D721Med (cell line): Measurements from ENCODE around the gene ROCK1.

Source experiments
- DNase-seq: peaks from one replicate; pipeline ENCODE4 v3.0.0; 2011; ENCODE audit warnings: low spot score; ENCODE audit not compliant: insufficient read length
- FAIRE-seq: peaks from 2 replicates; lab custom pipeline; 2011; peaks lifted over from hg19 to GRCh38; lab: Jason Lieb, UNC
- CTCF ChIP-seq: IDR thresholded peaks from 2 replicates; pipeline ENCODE4 v1.5.1; 2012; ENCODE audit warnings: mild to moderate bottlenecking, control low read depth; ENCODE audit not compliant: insufficient read depth; ENCODE audit errors: missing control alignments

ROCK1 gene

DNA sequence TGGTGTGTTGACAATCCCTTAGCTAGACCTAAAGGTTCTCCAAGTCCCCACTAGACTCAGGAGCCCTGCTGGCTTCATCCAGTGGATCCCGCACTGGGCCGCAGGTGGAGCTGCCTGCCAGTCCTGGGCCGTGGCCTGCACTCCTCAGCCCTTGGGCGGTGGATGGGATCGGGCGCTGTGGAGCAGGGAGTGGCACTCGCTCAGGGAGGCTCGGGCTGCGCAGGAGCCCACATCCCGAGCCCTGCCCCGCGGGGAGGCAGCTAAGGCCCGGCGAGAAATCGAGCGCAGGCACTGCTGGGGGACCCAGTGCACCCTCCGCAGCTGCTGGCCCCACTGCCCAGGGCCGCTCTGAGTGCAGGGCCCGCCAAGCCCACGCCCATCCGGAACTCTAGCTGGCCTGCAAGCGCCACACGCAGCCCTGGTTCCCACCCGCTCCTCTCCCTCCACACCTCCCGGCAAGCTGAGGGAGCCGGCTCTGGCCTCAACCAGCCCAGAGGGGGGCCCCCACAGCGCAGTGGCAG, 20.8 kb upstream of the ROCK1 start:
- no peak for TF ChIP-seq CTCF
- FAIRE-seq (no peak), DNase-seq (no peak)

- no peak for TF ChIP-seq CTCF
- DNase-seq, result no peak
- no peak for FAIRE-seq
Observed at GRCh38 chr18:21131698-21132227, 20.1 kb upstream of the ROCK1 start.

GRCh38 chr18:21129566-21130216, 18.1 kb upstream of the ROCK1 start:
- no peak for FAIRE-seq
- no peak for DNase-seq
- TF ChIP-seq CTCF, result no peak

DNA sequence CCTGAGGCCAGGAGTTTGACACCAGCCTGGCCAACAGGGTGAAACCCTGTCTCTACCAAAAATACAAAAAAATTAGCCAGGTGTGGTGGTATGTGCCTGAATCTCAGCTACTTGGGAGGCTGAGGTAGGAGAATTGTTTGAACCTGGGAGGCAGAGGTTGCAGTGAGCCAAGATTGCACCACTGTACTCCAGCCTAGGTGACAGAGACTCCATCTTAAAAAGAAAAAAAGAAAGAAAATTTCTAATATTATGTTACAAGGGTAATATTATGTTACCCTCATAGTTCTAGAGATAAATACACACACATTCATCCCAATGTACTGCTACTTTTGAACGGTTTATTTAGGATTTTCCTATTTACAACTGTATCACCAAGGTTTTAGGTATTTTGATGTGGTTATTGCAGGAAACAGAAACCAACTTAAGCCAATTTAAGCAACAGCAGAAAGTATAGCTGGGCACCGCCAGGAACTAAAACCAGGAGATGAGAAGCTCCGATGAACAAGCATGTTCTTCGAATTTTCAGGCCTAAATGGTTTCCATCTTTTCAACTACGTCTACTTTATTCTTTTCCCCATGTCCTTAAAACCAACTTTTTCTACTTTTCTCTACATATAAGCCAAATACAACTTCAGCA, 11.8 kb upstream of the ROCK1 start:
- DNase-seq (no peak), FAIRE-seq (no peak)
- no peak for TF ChIP-seq CTCF

DNA sequence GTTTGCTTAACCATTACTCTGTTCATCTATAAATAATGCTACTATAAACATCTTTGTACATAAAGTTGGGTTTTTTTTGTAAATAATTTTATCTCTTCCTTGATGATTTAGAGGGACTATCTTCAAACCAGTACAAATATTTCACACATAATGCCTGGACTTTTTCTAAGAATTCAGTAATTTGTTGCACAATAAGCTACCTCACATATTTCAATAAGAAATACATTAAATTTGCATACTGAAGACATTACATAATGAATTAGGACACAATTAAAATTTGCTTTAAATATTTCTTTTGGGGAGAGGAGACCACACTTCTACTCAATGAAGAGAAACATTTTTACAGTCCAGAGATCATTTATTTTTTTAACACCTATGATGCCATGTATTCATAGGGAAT, 7.2 kb upstream of the ROCK1 start:
- FAIRE-seq (no peak), DNase-seq (no peak)
- TF ChIP-seq CTCF, result no peak

DNA sequence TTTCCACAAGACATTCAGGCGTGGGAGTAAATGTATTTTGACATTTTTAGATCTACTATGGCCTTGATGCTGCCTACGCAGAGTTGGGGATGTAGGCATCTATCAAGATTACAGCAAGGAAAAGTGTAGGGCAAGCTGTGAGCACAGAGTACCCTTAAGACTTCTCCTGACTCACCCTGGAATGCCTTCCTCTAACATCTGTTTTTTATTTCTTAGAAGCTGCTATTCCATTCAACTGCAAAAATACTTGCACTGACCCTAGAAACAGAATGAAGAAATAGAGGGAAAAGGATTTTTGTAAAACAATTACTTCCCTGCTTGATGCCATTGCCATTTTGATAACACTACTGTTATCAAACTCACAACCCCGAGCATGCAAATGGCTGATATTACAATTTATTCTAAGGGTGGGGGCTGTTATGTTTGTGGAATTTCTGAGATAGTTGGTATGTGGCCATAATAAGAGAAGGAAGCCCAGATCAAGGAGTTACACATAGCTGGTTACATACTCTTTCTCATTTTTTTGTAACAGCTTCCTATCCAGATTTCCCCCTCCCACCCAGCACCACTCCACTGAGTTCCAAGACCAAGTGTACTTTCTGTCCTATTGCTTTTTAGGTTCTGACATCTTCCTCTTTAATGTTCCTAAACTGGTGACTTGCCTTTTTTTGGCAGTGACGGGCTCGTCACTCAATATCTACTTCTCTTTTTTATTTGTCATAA, 6.0 kb upstream of the ROCK1 start:
- no peak for TF ChIP-seq CTCF
- DNase-seq (no peak), FAIRE-seq (no peak)
